H1 (cell line): ENCODE data around the gene SPTB. TPM values are rescaled to one million over a fixed set of nuclear protein-coding genes. Genes with fewer than 3 reads are reported as not detected.

Experiments
- CTCF ChIA-PET: fragments of 300-600 bp; sonication (Branson Sonifier 250); formaldehyde crosslinking; loops from one replicate; lab custom pipeline; 2021; ENCODE audit not compliant: partially characterized antibody; lab: Charles Lee
- POLR2A ChIA-PET: fragments of 300-600 bp; sonication (Branson Sonifier 250); formaldehyde crosslinking; loops from one replicate; lab custom pipeline; 2021; ENCODE audit warnings: inconsistent platforms; ENCODE audit not compliant: partially characterized antibody; lab: Charles Lee
- DNase-seq, 2 experiments: peaks; one replicate each; pipeline versions ENCODE4 v3.0.0 to v3.0.0-alpha.2; 2010 to 2022; ENCODE audit warnings: low spot score in 2 of 2, low read depth in 1 of 2, mixed read lengths in 1 of 2
- FAIRE-seq: peaks from 2 replicates; lab custom pipeline; 2011; peaks lifted over from hg19 to GRCh38; lab: Jason Lieb, UNC
- H2AFZ ChIP-seq: 2 replicates; pipeline ENCODE4 v1.8.1; 2012; ENCODE audit warnings: low read length, inconsistent platforms
- H2AK5ac ChIP-seq: 2 replicates; pipeline ENCODE4 v1.6.1; 2013; ENCODE audit warnings: low read depth, low read length
- H2BK120ac ChIP-seq: replicated peaks from 2 replicates; pipeline ENCODE3; 2013; ENCODE audit warnings: low read depth, low read length, inconsistent platforms
- H2BK12ac ChIP-seq: 2 replicates; pipeline ENCODE4 v1.6.1; 2013; ENCODE audit warnings: low read depth, low read length
- H2BK15ac ChIP-seq: 2 replicates; pipeline ENCODE4 v1.6.1; 2013; ENCODE audit warnings: low read length
- H2BK20ac ChIP-seq: 2 replicates; pipeline ENCODE4 v1.6.1; 2013; ENCODE audit warnings: low read length
- H2BK5ac ChIP-seq: 2 replicates; pipeline ENCODE4 v1.6.1; 2013; ENCODE audit warnings: low read depth, low read length
- H3K14ac ChIP-seq: 2 replicates; pipeline ENCODE4 v1.6.1; 2013; ENCODE audit warnings: inconsistent platforms; ENCODE audit not compliant: insufficient read length
- H3K18ac ChIP-seq: 2 replicates; pipeline ENCODE4 v1.6.1; 2013; ENCODE audit warnings: low read length; ENCODE audit errors: extremely low read depth
- H3K23ac ChIP-seq: 2 replicates; pipeline ENCODE4 v1.6.1; 2013; ENCODE audit warnings: inconsistent platforms; ENCODE audit not compliant: insufficient read length
- H3K23me2 ChIP-seq: 2 replicates; pipeline ENCODE4 v1.6.1; 2013; ENCODE audit warnings: low read depth, low read length
- H3K27ac ChIP-seq: 2 replicates; pipeline ENCODE4 v1.6.1; 2011; ENCODE audit warnings: low read depth, low read length, inconsistent platforms
- H3K27me3 ChIP-seq, 4 experiments: replicated peaks in 1 of 4; 1 replicate in 1 of 4; 2 replicates in 3 of 4; pipeline versions ENCODE4 v1.6.1 to v1.8.1; 2011 to 2013; ENCODE audit warnings: low read length in 3 of 4, mild to moderate bottlenecking in 3 of 4, inconsistent platforms in 2 of 4, mixed read lengths in 2 of 4, moderate library complexity in 1 of 4; ENCODE audit not compliant: control insufficient read depth in 3 of 4, insufficient read depth in 3 of 4; ENCODE audit errors: extremely low read depth in 1 of 4
- H3K36me3 ChIP-seq, 4 experiments: 2 replicates each; pipeline versions ENCODE4 v1.6.1 to v1.8.1; 2011 to 2013; ENCODE audit warnings: mild to moderate bottlenecking in 4 of 4, low read length in 3 of 4, moderate library complexity in 2 of 4, control low read depth in 1 of 4, inconsistent platforms in 1 of 4; ENCODE audit not compliant: insufficient read depth in 4 of 4, control insufficient read depth in 2 of 4
- H3K4ac ChIP-seq: replicated peaks from 2 replicates; pipeline ENCODE3; 2013; ENCODE audit warnings: low read length, low read depth, mixed read lengths, inconsistent platforms; ENCODE audit not compliant: insufficient read length
- H3K4me1 ChIP-seq, 4 experiments: replicated peaks in 1 of 4; 1 replicate in 1 of 4; 2 replicates in 3 of 4; pipeline versions ENCODE4 v1.6.1 to v1.8.1; 2011 to 2013; ENCODE audit warnings: low read length in 3 of 4, inconsistent platforms in 2 of 4, mixed read lengths in 1 of 4; ENCODE audit not compliant: insufficient read depth in 4 of 4, control insufficient read depth in 3 of 4
- H3K4me2 ChIP-seq, 2 experiments: 2 replicates each; pipeline versions ENCODE4 v1.6.1 to v1.8.1; 2011 to 2013; ENCODE audit warnings: low read depth in 2 of 2, low read length in 2 of 2, control low read depth in 1 of 2, inconsistent platforms in 1 of 2, mild to moderate bottlenecking in 1 of 2; ENCODE audit not compliant: insufficient read depth in 1 of 2
- H3K4me3 ChIP-seq, 4 experiments: fragments of 200-600, 300-600 bp in 1 of 4; sonication (generic), shearing (Covaris generic), sonication (Bioruptor Twin) in 1 of 4; 2 replicates each; pipeline versions ENCODE4 v1.5.1 to v1.8.1; 2011 to 2016; ENCODE audit warnings: low read length in 4 of 4, low read depth in 3 of 4, control low read depth in 2 of 4, inconsistent platforms in 2 of 4, mild to moderate bottlenecking in 2 of 4, mixed read lengths in 1 of 4, moderate library complexity in 1 of 4; ENCODE audit not compliant: insufficient read depth in 2 of 4; ENCODE audit errors: extremely low read depth in 1 of 4
- H3K56ac ChIP-seq: replicated peaks from 2 replicates; pipeline ENCODE3; 2013; ENCODE audit warnings: low read depth, mild to moderate bottlenecking, mixed read lengths, low read length, inconsistent platforms; ENCODE audit not compliant: insufficient read length
- H3K79me1 ChIP-seq: 2 replicates; pipeline ENCODE4 v1.6.1; 2013; ENCODE audit warnings: low read depth, low read length, control low read depth
- H3K79me2 ChIP-seq, 2 experiments: 2 replicates each; pipeline versions ENCODE4 v1.6.1 to v1.8.1; 2012 to 2013; ENCODE audit warnings: low read length in 2 of 2, mild to moderate bottlenecking in 2 of 2, inconsistent platforms in 1 of 2; ENCODE audit not compliant: insufficient read depth in 2 of 2, control insufficient read depth in 1 of 2
- H3K9ac ChIP-seq, 4 experiments: replicated peaks in 1 of 4; 1 replicate in 1 of 4; 2 replicates in 3 of 4; pipeline versions ENCODE4 v1.6.1 to v1.8.1; 2011 to 2013; ENCODE audit warnings: low read depth in 3 of 4, low read length in 3 of 4, control low read depth in 2 of 4, mild to moderate bottlenecking in 2 of 4, moderate library complexity in 2 of 4, inconsistent platforms in 1 of 4; ENCODE audit errors: extremely low read depth in 1 of 4
- H3K9me3 ChIP-seq, 2 experiments: 2 replicates each; pipeline versions ENCODE4 v1.6.1 to v1.8.1; 2012 to 2013; ENCODE audit warnings: mild to moderate bottlenecking in 2 of 2, moderate library complexity in 2 of 2, control low read depth in 1 of 2, inconsistent platforms in 1 of 2, low read depth in 1 of 2, low read length in 1 of 2, mixed read lengths in 1 of 2; ENCODE audit not compliant: insufficient read depth in 2 of 2
- H4K20me1 ChIP-seq, 2 experiments: replicated peaks in 1 of 2; 2 replicates each; pipeline versions ENCODE3 to v1.8.1; 2011 to 2013; ENCODE audit warnings: inconsistent platforms in 2 of 2, low read length in 2 of 2, mild to moderate bottlenecking in 1 of 2; ENCODE audit not compliant: insufficient read depth in 2 of 2, control insufficient read depth in 1 of 2
- H4K5ac ChIP-seq: 2 replicates; pipeline ENCODE4 v1.6.1; 2013; ENCODE audit warnings: low read length, low read depth, mixed read lengths, inconsistent platforms; ENCODE audit not compliant: insufficient read length
- H4K8ac ChIP-seq: 2 replicates; pipeline ENCODE4 v1.8.0; 2013; ENCODE audit warnings: mild to moderate bottlenecking, moderate library complexity, low read length, inconsistent platforms; ENCODE audit not compliant: insufficient read depth; ENCODE audit errors: extremely low read depth
- H4K91ac ChIP-seq: replicated peaks from 2 replicates; pipeline ENCODE3; 2013; ENCODE audit warnings: low read length, mixed read lengths, inconsistent platforms; ENCODE audit not compliant: insufficient read length
- KDM4A ChIP-seq: IDR thresholded peaks from one replicate; pipeline ENCODE4 v1.7.1; 2012; ENCODE audit warnings: low read depth, mild to moderate bottlenecking, moderate library complexity, low read length, inconsistent platforms; ENCODE audit not compliant: severe bottlenecking
- NANOG ChIP-seq: IDR thresholded peaks from 2 replicates; pipeline ENCODE4 v1.6.1; 2011; ENCODE audit warnings: low read length, low read depth, mild to moderate bottlenecking, inconsistent platforms; ENCODE audit not compliant: insufficient read depth, poor library complexity, severe bottlenecking
- WGBS, 2 experiments: shearing (Covaris generic) in 1 of 2; methylation state at CpG; one replicate each; pipeline versions ENCODE4 v1.1.6 to v1.1.7; 2013 to 2015; ENCODE audit warnings: low lambda C conversion rate in 2 of 2, mixed read lengths in 2 of 2, inconsistent platforms in 1 of 2, low coverage in 1 of 2, missing lambda C conversion rate in 1 of 2; ENCODE audit not compliant: insufficient replicate concordance in 2 of 2, insufficient coverage in 1 of 2, insufficient read length in 1 of 2; ENCODE audit errors: extremely low coverage in 1 of 2, missing lambda C conversion rate in 1 of 2; 5-methylcytosine and 5-hydroxymethylcytosine counted together
- polyA plus RNA-seq, 7 experiments: library from polyadenylated mRNA; depleted of rRNA in 3 of 7; stranded (reverse) in 5 of 7; unstranded in 2 of 7; fragments of >200 nt in 5 of 7; fragments of 200-250 nt in 2 of 7; gene quantifications; 1 replicate in 5 of 7; 2 replicates in 1 of 7; 4 replicates in 1 of 7; pipeline versions ENCODE4 v1.2.1 to v1.2.3, GENCODE V29; 2011 to 2013; ENCODE audit warnings: missing spikeins in 2 of 7, mixed read lengths in 2 of 7
- total RNA-seq: library from RNA; stranded (reverse); fragmentation: NEBNext Ultra II Directional; extraction: Animal tissue kit (Norgen Biotek cat#: 25700); gene quantifications from 2 replicates; pipeline ENCODE4 v1.2.1, GENCODE V29; 2021
- TF ChIP-seq, protein P1 (sequence below): IDR thresholded peaks from 2 replicates; pipeline ENCODE4 v1.6.1; 2011; ENCODE audit warnings: low read depth, mild to moderate bottlenecking, low read length; ENCODE audit not compliant: insufficient read depth

The SPTB gene
- total and polyA plus RNA-seq, 2 of the 8 experiments (the other 6 are each of a cell fraction or from before 2014, with no cell fraction given), result 0.30 to 2.4 TPM

DNA sequence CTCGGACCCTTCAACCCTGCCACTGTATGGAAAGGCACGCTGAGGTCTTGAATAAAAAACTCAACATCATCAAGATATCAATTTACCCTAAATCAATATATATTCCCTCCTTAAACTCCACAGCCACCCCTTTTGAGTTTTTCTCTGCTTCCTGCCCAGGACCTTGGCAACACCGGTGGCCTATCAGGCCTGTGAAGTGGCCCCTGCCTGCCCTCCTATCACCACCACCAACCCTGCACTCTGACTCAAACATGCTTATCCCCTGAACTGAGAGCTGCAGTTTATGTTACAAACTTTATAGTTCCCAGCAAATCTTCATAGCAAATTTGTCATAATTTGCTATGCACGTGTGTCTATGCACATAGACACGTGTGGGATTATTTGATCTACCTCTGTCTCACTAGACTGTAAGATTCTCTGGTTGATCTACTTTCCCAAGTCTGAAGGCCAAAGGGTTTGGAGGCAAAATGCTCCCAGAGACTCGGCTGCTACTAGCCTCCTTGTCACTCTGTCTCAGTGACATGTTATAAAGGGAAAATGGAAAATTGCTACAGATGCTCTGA lies 63.4 kb downstream of the SPTB start:
- no peak overlapping the region for H3K4me3 ChIP-seq
- H2AFZ ChIP-seq, result no peak overlapping the region
- no peak overlapping the region for H3K18ac ChIP-seq
- H3K14ac ChIP-seq, result no peak overlapping the region
- no peak overlapping the region for H3K9ac ChIP-seq
- DNase-seq (no peak), FAIRE-seq (no peak)
- H2AK5ac ChIP-seq, result no peak overlapping the region
- no peak overlapping the region for H4K91ac ChIP-seq
- ChIA-PET POLR2A (no interaction called here), CTCF (interaction anchor here (0.8 to 9.7 kb wide), 9 partner anchors 8 to 95 kb away, joined by 3 to 96 read pairs (median 5); no protein-coding TSS in a partner anchor)
- 85% methylated on average over 6 of the region's 6 CpGs; no CpG with 5 or more reads in 1 of the 2 experiments for WGBS, 2 experiments
- H2BK5ac ChIP-seq, result no peak overlapping the region
- H4K5ac ChIP-seq, result no peak overlapping the region
- H2BK120ac ChIP-seq, result no peak overlapping the region
- H3K79me2 ChIP-seq, result no peaks in the 10 kb centered on the region
- H3K56ac ChIP-seq, result no peak overlapping the region
- no peaks in the 10 kb centered on the region for H3K79me1 ChIP-seq
- H3K4me1 ChIP-seq, result peaks cover 0 to 3% (median under 1%) of the 10 kb centered on the region in 4 experiments; a peak in 1 of 7 replicates
- no peak overlapping the region for H3K4me2 ChIP-seq
- H3K27ac ChIP-seq, result no peak overlapping the region
- H2BK20ac ChIP-seq, result no peak overlapping the region
- H2BK12ac ChIP-seq, result no peak overlapping the region
- H4K20me1 ChIP-seq, result no peaks in the 10 kb centered on the region
- no peaks in the 10 kb centered on the region for H3K23me2 ChIP-seq
- H2BK15ac ChIP-seq, result no peak overlapping the region
- H3K36me3 ChIP-seq, result no peaks in the 10 kb centered on the region
- H3K4ac ChIP-seq, result no peak overlapping the region
- H3K9me3 ChIP-seq, result no peaks in the 10 kb centered on the region
- H4K8ac ChIP-seq, result no peak overlapping the region
- no peak overlapping the region for H3K23ac ChIP-seq
- no peaks in the 10 kb centered on the region; a peak in 1 of 7 replicates for H3K27me3 ChIP-seq
- TF ChIP-seq NANOG (no peak), KDM4A (no peak)
- TF ChIP-seq, protein P1, sequence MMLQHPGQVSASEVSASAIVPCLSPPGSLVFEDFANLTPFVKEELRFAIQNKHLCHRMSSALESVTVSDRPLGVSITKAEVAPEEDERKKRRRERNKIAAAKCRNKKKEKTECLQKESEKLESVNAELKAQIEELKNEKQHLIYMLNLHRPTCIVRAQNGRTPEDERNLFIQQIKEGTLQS, result no peak
